Embryonic facial prominence (tissue), 1 donor: Measurements from ENCODE around the gene DGKA.
"Not testable (repeated sequence)": the region's sequence is repeated elsewhere in the genome, so short reads cannot be mapped to it uniquely, and the experiment has no call there.

Experiments
- DNase-seq: peaks from one replicate; pipeline ENCODE4 v3.0.0-alpha.2; 2016; ENCODE audit errors: extremely low spot score

The DGKA gene

DNA sequence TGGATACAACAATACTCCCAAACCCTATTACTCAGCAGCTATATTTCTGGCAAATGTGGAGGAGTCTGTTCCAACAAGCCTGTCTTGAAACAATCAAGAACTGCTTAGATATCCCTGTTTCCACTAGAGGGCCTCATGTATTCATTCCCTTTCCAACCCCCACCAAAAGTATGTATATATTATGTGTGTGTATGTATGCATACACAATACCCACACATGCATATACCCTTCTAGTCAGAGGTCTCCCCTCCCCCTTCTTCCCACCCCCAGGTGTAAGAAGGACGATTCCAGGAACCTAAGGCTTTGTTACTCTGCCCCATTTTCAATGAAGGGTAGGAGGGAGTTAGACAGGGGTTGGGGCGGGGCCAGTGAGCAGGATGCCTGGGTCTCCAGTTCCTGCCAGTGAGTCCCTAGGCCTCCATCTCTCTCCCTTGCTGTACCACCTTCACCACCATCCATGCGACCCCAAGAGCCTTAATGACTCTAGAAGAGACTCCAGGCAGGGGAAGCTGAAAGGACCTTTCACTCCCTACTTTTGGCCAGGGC lies at the start of gene DGKA:
DGKA (plus strand) TSS at position 392 of the 546 bp plus-strand sequence. CDS start 5,342 bp downstream, outside the sequence.
- peak; percentile 85 for DNase-seq

DNA sequence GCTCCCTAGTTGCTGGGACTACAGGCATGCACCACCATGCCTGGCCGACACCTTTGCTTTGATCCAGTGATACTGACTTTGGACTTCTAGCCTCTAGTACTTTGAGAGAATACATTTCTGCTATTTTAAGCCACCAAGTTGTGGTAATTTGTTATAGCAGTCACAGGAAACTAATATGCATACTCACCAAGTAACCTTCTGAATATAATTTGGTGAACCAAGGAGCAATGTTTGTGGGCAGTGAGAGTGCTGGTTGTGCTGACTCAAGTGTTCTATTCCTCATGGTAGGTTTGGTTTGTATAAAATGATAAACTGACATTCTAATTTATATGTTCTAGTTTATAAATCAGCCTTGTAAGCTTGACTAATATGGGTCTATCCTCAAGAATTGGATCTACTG lies 45.8 kb upstream of the DGKA start:
- DNase-seq, result no peak

DNA sequence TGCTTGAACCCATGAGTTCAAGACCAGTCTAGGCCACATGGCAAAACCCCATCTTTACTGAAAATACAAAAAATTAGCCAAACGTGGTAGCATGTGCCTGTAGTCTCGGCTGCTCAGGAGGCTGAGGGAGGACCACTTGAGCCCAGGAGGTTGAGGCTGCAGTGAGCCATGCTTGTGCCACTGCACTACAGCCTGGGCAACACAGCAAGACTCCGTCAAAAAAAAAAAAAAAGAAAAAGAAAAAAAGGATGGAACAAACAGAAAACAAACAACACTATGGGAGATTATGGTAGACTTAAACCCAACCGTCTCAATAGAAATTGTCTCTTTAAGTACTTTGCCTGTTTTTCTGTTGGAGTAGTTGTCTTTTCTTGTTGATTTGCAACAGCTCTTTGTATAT lies 39.7 kb upstream of the DGKA start:
- no peak for DNase-seq

DNA sequence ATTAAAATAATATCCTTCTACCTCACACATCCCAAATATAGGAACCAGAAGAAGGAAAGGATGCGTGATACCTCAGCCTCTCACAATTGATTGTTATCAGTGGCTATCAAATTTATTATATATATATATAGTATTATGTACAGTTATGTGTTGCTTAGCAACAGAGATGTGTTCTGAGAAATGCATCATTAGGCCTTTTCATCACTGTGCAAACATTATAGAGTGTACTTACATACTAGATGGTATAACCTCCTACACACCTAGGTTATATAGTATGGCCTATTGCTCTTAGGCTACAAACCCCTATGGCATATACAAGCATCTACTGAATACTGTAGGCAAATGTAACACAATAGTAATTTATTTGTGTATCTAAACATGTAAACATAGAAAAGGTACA lies 37.2 kb upstream of the DGKA start:
- DNase-seq, result no peak

DNA sequence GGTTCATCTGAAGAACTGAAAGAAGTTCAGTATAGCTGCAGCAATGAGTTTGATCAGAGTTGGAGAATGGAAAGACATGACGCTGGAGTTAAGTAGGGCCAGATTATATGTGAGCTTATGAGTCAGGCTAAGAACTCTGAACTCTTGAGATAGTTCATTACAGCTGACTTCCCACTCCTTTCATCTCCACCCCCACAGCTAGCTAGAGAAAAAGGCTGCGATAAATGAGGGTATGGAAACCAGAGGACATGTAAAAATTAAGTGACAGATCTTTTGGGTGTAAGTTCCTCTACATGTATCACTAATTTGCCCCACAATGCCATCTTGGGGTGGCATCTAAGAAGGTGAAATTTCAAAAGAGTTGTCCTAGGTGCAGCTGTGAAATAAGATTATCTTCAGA lies 31.9 kb upstream of the DGKA start:
- no peak for DNase-seq

DNA sequence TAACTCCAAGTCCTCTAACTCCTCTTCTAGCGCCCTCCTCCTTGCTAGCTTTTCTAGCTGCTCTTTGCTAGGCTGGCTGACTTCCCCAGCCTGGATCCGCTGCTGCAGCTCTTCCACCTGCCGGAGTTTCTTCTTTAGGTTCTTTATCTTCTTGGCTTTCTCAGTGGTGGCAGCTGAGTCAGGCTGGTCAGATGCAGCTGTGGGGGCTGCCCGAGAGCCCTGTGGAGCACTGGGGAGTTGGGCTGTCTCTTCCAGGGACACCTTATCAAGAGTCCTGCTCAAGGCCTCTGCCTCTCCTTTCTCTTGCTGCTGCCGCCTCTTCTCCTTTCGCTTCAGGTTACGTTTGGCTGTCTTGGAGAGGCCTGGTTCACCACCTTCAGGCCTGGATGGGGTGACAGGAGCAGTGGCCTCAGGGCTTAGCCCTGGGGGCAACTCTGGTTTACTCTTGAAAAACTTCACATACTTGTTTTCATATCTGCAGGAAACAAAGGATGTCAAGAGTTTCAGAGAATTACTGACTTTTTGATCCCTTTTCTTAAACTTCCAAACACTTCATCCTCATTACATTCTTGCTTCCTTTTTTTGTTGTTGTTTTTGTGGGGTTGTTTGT lies 29.0 kb upstream of the DGKA start:
- DNase-seq, result no peak

DNA sequence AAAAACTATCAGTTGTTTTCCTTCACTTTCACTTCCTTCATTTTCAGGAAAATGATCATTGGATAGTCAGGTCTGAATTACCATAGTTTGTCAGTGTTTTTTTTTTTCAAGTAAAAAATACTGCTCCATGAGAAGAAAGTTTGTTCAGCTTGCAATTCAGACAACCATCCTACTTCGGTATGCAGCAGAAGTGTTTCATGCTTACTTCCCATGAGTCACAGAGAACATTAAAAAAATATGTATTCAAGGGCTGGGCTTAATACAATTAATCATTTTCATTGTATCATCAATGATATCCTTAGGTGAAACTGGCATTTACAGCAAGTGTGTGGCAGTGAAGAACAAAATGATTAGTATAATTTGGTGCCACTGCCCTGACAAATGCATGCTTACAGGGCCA lies 24.9 kb upstream of the DGKA start:
- DNase-seq, result no peak

DNA sequence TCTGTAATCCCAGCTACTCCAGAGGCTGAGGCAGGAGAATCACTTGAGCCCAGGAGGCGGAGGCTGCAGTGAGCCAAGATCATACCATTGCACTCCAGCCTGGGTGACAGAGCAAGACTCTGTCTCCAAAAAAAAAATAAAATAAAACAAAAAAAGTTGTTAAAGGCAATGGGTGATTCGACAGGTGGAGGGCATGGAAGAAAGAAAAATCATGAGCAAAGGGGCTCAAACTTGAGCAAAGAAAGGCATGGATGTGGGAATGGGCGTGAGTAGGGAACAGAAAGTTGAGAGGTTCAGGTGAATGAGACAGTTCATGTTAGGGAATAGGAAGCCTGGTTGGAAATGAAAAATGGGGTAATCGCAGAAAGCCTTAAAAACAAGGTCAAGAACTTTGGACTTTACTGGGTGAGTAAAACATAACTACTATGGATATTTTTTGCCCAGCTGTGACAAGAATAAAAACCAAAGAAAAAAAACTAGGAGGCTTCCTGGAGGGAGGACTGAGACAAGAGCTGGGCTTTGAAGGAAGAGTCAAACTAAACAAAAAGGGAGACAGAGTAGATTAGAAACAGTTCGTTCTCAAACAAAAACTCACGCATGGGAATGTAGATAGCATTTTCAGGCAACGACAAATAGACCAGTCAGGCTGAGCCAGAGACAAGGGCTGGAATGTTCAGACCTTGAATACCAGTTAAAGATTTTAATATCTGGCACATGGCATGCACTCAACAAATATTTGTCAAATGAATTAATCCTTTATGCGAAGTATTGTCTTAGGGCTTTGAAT lies 22.0 kb upstream of the DGKA start:
- DNase-seq, result peak; percentile 3

DNA sequence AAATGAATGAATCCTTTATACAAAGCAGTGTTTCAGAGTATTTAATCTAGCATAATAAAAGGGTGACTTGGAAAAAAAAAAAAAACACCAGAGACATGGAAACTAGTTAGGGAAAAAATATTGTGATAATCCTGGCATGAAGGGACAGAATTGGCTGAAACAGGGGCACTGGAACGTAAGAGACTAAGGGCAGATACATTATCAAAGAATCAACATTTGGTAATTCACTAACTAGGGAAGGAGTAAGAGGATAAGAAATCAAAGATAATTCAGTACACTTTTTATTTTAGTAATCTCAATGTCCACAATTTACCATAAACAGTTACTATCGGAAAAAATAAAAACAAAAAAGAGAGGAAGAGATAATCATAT lies 21.5 kb upstream of the DGKA start:
- no peak for DNase-seq

DNA sequence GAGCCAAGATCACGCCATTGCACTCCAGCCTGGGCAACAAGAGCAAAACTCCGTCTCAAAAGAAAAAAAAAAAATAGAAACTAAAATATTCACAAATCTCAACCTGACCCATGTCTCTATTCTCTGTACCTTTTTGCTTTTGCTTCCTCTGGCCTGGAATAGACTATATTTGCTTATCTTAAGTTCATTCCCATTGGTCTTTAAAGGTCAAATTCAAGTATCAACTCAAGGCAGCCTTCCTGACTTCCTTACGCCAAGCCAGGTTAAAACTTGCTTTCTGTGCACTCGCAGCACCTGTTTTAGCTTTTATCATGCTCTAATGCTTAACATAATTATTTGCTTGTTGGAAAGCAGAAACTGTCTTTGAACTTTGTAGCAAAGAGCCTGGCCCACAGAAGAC lies 18.1 kb upstream of the DGKA start:
- DNase-seq, result no peak

DNA sequence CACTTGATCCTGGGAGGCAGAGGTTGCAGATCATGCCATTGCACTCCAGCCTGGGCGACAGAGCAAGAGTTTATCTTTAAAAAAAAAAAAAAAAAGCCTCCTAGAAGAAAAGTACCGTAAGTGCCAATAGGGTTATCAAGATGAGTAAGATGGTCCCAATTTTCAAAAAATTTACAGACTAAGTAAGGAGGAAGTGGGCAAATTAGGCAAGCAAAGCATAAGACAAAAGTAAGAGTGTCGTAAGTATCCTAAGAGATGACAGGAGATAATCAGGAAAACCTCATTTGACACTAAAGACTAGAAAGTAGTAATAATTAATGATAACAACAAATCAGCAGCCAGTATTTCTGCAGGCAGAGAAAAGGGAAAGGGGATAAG lies 15.5 kb upstream of the DGKA start:
- DNase-seq, result no peak

DNA sequence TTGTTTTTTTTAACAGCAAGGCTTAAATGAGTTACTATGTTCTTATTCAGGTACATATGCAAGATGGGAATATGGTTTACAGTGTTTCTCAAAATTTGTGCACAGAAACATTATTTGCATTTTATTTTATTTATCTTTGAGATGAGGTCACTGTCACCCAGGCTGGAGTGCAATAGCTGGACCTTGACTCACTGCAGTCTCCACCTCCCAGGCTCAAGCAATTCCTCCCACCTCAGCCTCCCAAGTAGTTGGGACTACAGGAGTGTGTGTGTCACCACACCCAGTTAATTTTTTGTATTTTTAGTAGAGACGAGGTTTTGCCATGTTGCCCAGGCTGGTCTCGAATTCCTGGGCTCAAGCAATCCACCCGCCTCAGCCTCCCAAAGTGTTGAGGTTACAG lies 11.9 kb upstream of the DGKA start:
- DNase-seq, result peak; percentile 5

DNA sequence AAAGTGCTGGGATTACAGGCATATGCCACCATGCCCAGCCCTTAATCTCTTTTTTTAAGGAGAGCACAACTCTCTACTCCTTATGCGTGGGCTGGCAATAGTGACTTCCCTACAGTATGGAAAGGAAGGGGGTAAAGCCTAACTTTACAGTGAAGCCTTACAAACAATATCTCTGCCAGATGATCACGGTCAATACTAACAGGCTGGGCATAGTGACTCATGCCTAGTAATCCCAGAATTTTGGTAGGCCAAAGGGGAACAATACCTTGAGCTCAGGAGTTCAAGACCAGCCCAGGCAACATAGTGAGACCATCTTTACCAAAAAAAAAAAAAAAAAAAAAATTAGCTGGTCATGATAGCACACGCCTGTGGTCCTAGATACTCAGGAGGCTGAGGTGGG lies 8.8 kb upstream of the DGKA start:
- DNase-seq, result no peak

DNA sequence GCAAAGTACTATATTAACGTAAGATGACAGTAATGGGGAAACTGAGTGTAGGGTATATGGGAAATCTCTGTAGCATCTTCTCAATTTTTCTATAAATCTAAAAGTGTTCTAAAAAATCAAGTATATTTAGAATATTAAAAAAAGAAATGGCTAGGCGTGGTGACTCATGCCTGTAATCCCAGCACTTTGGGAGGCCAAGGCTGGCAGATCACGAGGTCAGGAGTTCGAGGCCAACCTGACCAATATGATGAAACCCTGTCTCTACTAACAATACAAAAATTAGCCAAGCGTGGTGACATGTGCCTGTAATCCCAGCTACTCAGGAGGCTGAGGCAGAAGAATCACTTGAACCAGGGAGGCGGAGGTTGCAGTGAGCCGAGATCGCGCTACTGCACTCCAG lies 7.3 kb upstream of the DGKA start:
- DNase-seq, result not testable (repeated sequence)

DNA sequence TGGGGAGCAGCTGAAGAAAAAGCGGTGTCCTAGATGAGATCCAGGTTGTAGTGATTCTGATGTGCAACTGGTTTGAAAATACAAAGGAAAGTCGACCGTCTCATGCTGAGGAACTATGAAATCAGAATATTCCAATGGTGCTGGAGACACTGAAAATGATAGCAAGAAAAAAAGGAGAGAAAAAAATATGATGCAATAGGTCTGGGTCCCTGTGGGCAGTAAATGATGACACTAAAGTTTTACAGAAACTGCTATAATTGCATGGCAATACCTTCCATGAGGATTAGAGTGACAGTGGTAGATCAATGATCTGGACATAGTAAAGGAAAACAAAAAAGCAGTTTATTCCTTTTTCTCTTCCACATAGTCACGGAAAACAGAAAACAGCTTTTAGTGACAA lies 5.6 kb upstream of the DGKA start:
- no peak for DNase-seq

DNA sequence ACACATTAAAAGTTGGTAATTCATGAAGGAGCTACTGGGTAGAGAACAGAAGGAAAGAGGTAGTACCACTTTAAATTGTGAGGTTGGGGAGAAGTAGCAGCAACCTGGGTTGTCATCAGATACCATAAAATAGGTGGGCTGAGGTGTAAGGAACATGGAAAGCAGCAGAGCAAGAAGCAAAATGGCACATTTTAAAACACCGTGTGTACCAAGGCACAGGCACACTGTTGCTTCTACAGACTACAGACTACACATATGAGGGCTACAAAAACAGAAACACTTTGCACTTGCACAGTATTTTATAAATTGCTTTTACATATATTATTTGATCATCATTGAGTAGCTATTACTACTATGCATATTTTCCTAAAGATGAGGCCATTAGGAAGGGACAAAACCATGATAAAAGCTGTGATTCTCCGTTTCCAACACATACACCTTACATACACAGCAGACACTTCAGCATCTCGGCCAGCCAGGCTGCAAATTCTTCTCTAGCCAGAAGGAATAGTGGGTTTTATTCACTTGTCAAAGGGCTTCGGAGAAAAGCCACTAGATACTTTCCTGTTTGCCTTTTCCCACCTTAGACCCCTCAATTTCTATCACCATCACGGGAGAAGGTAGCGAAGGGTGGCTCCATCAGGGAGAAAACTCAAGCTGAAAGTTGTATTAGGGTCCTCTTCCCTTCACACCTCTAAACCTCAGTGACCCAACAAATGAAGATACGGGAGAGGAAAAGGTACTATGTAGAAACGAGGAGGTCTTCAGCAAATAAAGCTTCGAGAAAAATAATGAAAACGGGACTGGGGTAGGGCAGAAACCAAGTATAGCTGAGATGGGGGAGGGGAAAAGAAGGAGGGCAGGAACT lies 4.9 kb upstream of the DGKA start:
- DNase-seq, result no peak

DNA sequence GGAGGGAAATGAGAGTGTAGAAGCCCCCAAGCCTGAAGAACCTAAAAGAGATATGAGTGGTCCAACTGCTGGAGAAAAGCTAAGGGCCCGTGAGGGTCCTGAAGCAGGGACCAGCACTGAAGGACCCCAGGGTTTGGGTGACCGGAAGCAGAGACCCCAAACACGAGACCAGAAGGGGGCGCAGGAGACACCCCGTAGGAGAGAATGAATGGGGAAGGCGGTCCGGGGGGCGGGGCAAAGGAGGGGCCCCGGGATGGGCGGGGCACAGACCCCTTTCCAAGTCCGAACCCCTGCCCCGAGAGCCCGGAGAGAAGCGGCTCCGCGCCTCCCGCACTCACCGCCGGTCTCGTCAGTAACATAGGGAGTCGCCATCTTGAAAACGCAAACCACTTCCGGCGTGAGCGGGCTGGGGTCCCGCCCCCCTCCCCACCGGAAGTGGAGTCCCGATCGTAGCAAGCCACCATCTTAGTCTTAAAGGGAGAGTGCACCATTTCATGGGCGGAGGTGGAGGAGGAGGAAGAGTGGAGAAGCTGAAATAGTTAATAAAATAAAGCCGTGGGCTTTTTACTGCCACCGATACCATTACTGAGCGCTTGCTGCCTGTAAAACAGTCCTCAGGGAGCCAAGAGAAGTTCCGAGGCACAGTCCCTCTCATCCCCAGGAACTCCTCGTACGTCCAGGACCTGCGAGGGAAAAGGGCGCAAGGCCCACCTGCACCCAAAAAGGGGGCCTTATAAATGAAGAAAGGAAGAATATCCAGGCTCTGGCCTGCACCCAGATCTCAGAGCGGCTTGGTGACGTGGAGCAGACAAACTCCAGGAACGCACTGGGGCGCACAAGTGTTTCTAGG lies 4.0 kb upstream of the DGKA start:
- DNase-seq, result peak; percentile 94

DNA sequence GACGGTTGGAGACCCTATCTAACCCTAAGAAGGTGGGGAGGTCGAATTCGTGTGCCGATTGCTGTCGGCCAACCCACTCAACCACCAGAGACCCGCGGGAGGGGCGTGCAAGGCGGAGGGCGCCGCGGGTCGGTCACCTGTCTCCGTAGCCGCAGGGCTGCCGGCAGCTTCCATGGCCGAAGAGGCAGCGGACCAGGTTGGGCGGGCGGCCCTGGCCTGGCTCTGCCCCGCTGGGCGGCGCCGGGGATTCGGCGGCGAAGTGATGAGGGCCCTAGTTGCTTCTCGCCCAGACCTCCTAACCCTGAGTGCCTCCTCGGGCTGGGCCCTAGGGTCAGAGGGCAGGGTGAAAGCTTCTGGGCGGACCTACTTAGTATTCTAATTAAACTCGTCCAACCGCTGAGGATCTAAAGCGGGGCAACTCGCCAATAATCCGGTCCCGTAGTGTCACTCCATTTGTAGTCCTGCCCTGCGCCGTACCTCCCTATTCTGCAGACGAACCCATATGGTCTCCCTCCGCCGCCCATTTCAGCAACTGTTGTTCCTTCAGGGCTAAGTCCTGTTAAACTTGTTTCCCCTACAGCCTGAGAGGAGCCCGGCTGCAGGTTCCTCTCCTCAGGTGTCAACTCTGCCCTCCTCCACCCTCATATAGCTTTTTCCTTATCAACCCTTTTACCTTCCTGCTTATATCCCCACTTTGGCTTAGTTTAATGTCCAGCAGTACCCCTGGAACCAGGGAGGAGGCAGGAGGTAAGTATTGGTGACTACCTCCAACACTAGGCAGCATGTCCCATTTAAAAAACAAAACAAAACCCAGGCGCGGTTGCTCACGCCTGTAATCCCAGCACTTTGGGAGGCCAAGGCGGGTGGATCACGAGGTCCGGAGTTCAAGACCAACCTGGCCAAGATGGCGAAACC lies 3.1 kb upstream of the DGKA start, which contains the start of gene PYM1:
PYM1 (minus strand) TSS at position 307 of the 915 bp plus-strand sequence; CDS start at position 174, 133 bp downstream.
- no peak for DNase-seq

DNA sequence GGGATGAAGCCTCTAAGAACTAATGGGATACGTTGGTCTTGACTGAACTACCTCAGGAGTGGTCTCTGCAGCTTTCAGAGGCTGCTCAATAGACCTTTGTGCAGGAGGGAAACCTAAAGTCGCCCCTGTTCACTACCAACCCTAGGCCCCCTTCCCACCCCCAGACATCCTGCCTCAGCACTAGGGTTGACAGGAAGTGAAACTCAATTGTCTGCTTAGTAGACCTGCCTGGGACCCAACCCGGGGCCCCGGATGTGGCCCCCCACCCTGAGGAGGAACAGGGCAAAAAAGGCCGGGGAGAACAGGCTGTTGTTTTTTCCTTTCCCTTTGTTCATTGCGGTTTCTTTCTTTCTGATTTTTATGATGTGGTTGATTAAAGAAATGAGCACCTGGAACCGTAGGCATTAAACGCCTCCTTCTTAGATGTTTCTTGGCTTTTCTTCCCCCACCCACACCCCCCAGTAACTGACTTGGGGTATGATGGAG lies 1.6 kb upstream of the DGKA start:
- no peak for DNase-seq

DNA sequence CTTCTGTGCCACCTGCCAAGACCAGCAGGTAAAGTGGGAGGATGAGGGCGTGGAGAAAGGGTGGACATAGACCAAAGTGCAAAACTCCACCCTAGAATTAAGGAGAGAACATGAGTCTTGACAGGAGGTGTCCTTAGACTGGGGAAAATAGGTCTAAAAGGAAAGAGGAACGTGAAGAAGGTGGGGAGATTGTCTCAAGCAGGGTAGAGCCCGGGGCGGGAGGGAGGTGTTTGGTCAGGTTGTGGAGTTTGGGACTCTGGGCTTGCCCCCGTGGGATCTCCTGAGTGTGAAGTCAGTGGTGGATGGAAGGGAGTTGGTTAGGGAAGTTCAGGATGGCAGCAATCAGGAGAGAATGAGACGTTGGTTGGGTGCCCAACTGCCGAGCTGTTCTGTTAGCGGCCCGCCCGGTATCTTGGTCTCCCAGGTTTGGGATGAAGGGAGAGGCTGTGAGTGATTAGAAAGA lies 386 bp downstream of the DGKA start:
- DNase-seq, result peak; percentile 5
